Muscle layer of colon (tissue), 2 donors: ENCODE measurements around the gene PNPLA6.

Experiments used
- H3K27ac ChIP-seq: one replicate; pipeline ENCODE4 v1.7.0; 2013; ENCODE audit warnings: low read depth, mild to moderate bottlenecking, low read length, moderate library complexity
- H3K27me3 ChIP-seq, 2 donors: one replicate each; pipeline ENCODE4 v1.7.0; 2013; ENCODE audit warnings: low read length in 2 of 2, mild to moderate bottlenecking in 2 of 2; ENCODE audit not compliant: insufficient read depth in 2 of 2, control insufficient read depth in 1 of 2
- H3K36me3 ChIP-seq: one replicate; pipeline ENCODE4 v1.7.0; 2013; ENCODE audit warnings: mild to moderate bottlenecking, low read length; ENCODE audit not compliant: insufficient read depth
- H3K4me1 ChIP-seq: one replicate; pipeline ENCODE4 v1.7.0; 2013; ENCODE audit warnings: mild to moderate bottlenecking, low read length; ENCODE audit not compliant: insufficient read depth
- H3K4me3 ChIP-seq, 2 donors: one replicate each; pipeline ENCODE4 v1.7.0; 2013; ENCODE audit warnings: low read length in 2 of 2, low read depth in 1 of 2, mild to moderate bottlenecking in 1 of 2, moderate library complexity in 1 of 2
- H3K9ac ChIP-seq: one replicate; pipeline ENCODE4 v1.7.0; 2013; ENCODE audit warnings: low read length
- H3K9me3 ChIP-seq: one replicate; pipeline ENCODE4 v1.7.0; 2013; ENCODE audit warnings: mild to moderate bottlenecking, low read length
- donor health status: abdominal sarcoma.
- donor health status: Adenocarcinoma of cecum.

Gene PNPLA6

GRCh38 chr19:7539827-7540425 lies 4.4 kb downstream of the PNPLA6 start:
- Histone ChIP-seq H3K9ac (no peak overlapping the region), H3K4me1 (peaks cover 5% of the 10 kb centered on the region), H3K36me3 (peaks cover 53% of the 10 kb centered on the region), H3K4me3 (no peak overlapping the region), H3K27ac (no peak overlapping the region), H3K9me3 (no peaks in the 10 kb centered on the region), H3K27me3 (no peaks in the 10 kb centered on the region)

- no peaks in the 10 kb centered on the region for H3K27me3 ChIP-seq
- H3K9ac ChIP-seq: no peak overlapping the region
- H3K9me3 ChIP-seq: no peaks in the 10 kb centered on the region
- H3K27ac ChIP-seq: no peak overlapping the region
- H3K4me1 ChIP-seq: peaks cover 5% of the 10 kb centered on the region
- peaks cover 53% of the 10 kb centered on the region for H3K36me3 ChIP-seq
- no peak overlapping the region for H3K4me3 ChIP-seq
Measured at GRCh38 chr19:7540761-7541474, 5.4 kb downstream of the PNPLA6 start.

GRCh38 chr19:7541475-7541824 lies 5.9 kb downstream of the PNPLA6 start:
- no peak overlapping the region for H3K9ac ChIP-seq
- H3K4me1 ChIP-seq: peaks cover 2% of the 10 kb centered on the region
- no peak overlapping the region for H3K27ac ChIP-seq
- H3K4me3 ChIP-seq: no peak overlapping the region
- H3K36me3 ChIP-seq: peaks cover 53% of the 10 kb centered on the region
- H3K9me3 ChIP-seq: no peaks in the 10 kb centered on the region
- no peaks in the 10 kb centered on the region for H3K27me3 ChIP-seq

GRCh38 chr19:7541828-7542443 lies 6.4 kb downstream of the PNPLA6 start:
- no peak overlapping the region for H3K9ac ChIP-seq
- H3K9me3 ChIP-seq: no peaks in the 10 kb centered on the region
- H3K27me3 ChIP-seq: no peaks in the 10 kb centered on the region
- no peak overlapping the region for H3K4me3 ChIP-seq
- H3K36me3 ChIP-seq: peaks cover 51% of the 10 kb centered on the region
- no peaks in the 10 kb centered on the region for H3K4me1 ChIP-seq
- H3K27ac ChIP-seq: no peak overlapping the region

GRCh38 chr19:7542556-7543348 lies 7.2 kb downstream of the PNPLA6 start:
- peaks cover 43% of the 10 kb centered on the region for H3K36me3 ChIP-seq
- no peak overlapping the region for H3K27ac ChIP-seq
- H3K4me3 ChIP-seq: no peak overlapping the region
- H3K9me3 ChIP-seq: no peaks in the 10 kb centered on the region
- H3K27me3 ChIP-seq: no peaks in the 10 kb centered on the region
- no peak overlapping the region for H3K9ac ChIP-seq
- no peaks in the 10 kb centered on the region for H3K4me1 ChIP-seq

GRCh38 chr19:7544626-7545025 lies 9.1 kb downstream of the PNPLA6 start:
- Histone ChIP-seq H3K27ac (no peak overlapping the region), H3K4me3 (no peak overlapping the region), H3K36me3 (peaks cover 34% of the 10 kb centered on the region)

GRCh38 chr19:7545300-7545699 lies 9.8 kb downstream of the PNPLA6 start:
- no peak overlapping the region for H3K27ac ChIP-seq
- no peaks in the 10 kb centered on the region for H3K4me1 ChIP-seq
- H3K27me3 ChIP-seq: no peaks in the 10 kb centered on the region
- H3K9me3 ChIP-seq: no peaks in the 10 kb centered on the region
- H3K36me3 ChIP-seq: peaks cover 35% of the 10 kb centered on the region
- no peak overlapping the region for H3K9ac ChIP-seq
- no peak overlapping the region for H3K4me3 ChIP-seq

More at GRCh38 chr19:7544626-7545025, 9.1 kb downstream of the PNPLA6 start:
- H3K9ac ChIP-seq: no peak overlapping the region
- H3K4me1 ChIP-seq: no peaks in the 10 kb centered on the region
- no peaks in the 10 kb centered on the region for H3K9me3 ChIP-seq
- no peaks in the 10 kb centered on the region for H3K27me3 ChIP-seq

GRCh38 chr19:7545904-7546303 lies 10.4 kb downstream of the PNPLA6 start:
- no peaks in the 10 kb centered on the region for H3K9me3 ChIP-seq
- H3K27ac ChIP-seq: no peak overlapping the region
- peaks cover 29% of the 10 kb centered on the region for H3K36me3 ChIP-seq
- H3K4me3 ChIP-seq: no peak overlapping the region
- H3K27me3 ChIP-seq: no peaks in the 10 kb centered on the region
- no peaks in the 10 kb centered on the region for H3K4me1 ChIP-seq
- no peak overlapping the region for H3K9ac ChIP-seq

- H3K4me3 ChIP-seq: no peak overlapping the region
- H3K9ac ChIP-seq: no peak overlapping the region
- H3K27ac ChIP-seq: no peak overlapping the region
- H3K36me3 ChIP-seq: peaks cover 22% of the 10 kb centered on the region
- no peaks in the 10 kb centered on the region for H3K9me3 ChIP-seq
- no peaks in the 10 kb centered on the region for H3K27me3 ChIP-seq
- peaks cover 5% of the 10 kb centered on the region for H3K4me1 ChIP-seq
Measured at GRCh38 chr19:7547159-7547558, 11.6 kb downstream of the PNPLA6 start.

- H3K36me3 ChIP-seq: peaks cover 11% of the 10 kb centered on the region
Measured at GRCh38 chr19:7549429-7550148, 14.1 kb downstream of the PNPLA6 start.

More at GRCh38 chr19:7549429-7550148, 14.1 kb downstream of the PNPLA6 start:
- Histone ChIP-seq H3K27me3 (no peaks in the 10 kb centered on the region), H3K27ac (no peak overlapping the region), H3K9me3 (no peaks in the 10 kb centered on the region), H3K4me1 (peaks cover 5% of the 10 kb centered on the region), H3K9ac (no peak overlapping the region), H3K4me3 (no peak overlapping the region)
